NCI-H69 (cell line): Measurements from ENCODE around the gene PCYOX1L.
A peak's percentile ranks its signal among the peaks of the same experiment; 100 is the strongest.

Experiments
- DNase-seq: peaks from one replicate; lab custom pipeline; 2025; lab: John Stamatoyannopoulos, UW

The PCYOX1L gene

GRCh38 chr5:149370878-149371277 lies 13.0 kb downstream of the PCYOX1L start:
- no peak for DNase-seq

- peak; percentile 72 for DNase-seq
These were observed 13.6 kb downstream of the PCYOX1L start for GRCh38 chr5:149371296-149371962.

- DNase-seq = no peak
These were observed 14.4 kb downstream of the PCYOX1L start for GRCh38 chr5:149372076-149372795.

- DNase-seq = no peak
These were observed 15.1 kb downstream of the PCYOX1L start for GRCh38 chr5:149372932-149373331.

- DNase-seq = no peak
These were observed 16.5 kb downstream of the PCYOX1L start for GRCh38 chr5:149374303-149374702.

- DNase-seq = no peak
These were observed 17.0 kb downstream of the PCYOX1L start for GRCh38 chr5:149374801-149375200.

- no peak for DNase-seq
These were observed 17.6 kb downstream of the PCYOX1L start for GRCh38 chr5:149375434-149375833.

GRCh38 chr5:149376104-149376503 lies 18.3 kb downstream of the PCYOX1L start:
- no peak for DNase-seq

- no peak for DNase-seq
These were observed 19.0 kb downstream of the PCYOX1L start for GRCh38 chr5:149376711-149377447.

GRCh38 chr5:149378241-149378820 lies 20.5 kb downstream of the PCYOX1L start:
- no peak for DNase-seq

- DNase-seq = no peak
These were observed 21.4 kb downstream of the PCYOX1L start, which contains the start of gene IL17B for GRCh38 chr5:149379177-149379761. IL17B (minus strand) TSS chr5:149379292; CDS start chr5:149379225, 67 bp downstream.

- DNase-seq = no peak
These were observed 22.1 kb downstream of the PCYOX1L start for GRCh38 chr5:149379818-149380374.

GRCh38 chr5:149380466-149381121 lies 22.7 kb downstream of the PCYOX1L start:
- no peak for DNase-seq

- no peak for DNase-seq
These were observed 23.6 kb downstream of the PCYOX1L start for GRCh38 chr5:149381261-149381985.

GRCh38 chr5:149381986-149382338 lies 24.1 kb downstream of the PCYOX1L start:
- DNase-seq = peak; percentile 62

- no peak for DNase-seq
These were observed 24.8 kb downstream of the PCYOX1L start for GRCh38 chr5:149382517-149383220.

GRCh38 chr5:149383399-149383798 lies 25.6 kb downstream of the PCYOX1L start:
- DNase-seq = no peak

GRCh38 chr5:149386166-149386565 lies 28.3 kb downstream of the PCYOX1L start:
- no peak for DNase-seq

GRCh38 chr5:149387081-149387631 lies 29.3 kb downstream of the PCYOX1L start:
- no peak for DNase-seq

- DNase-seq = no peak
These were observed 30.1 kb downstream of the PCYOX1L start for GRCh38 chr5:149387982-149388381.
